Thyroid gland (tissue), 4 donors: ENCODE measurements around the gene PSD.

ENCODE experiments used
- CTCF ChIP-seq, 6 experiments: fragments of 200-600 bp in 3 of 6; fragments of 450-650 bp in 3 of 6; sonication (generic) in 3 of 6; IDR thresholded peaks; one replicate each; pipeline ENCODE4 v1.5.1; 2016 to 2019; ENCODE audit warnings: antibody characterized with exemption in 6 of 6, mild to moderate bottlenecking in 2 of 6, inconsistent platforms in 1 of 6, moderate library complexity in 1 of 6
- POLR2A ChIP-seq, 2 donors: fragments of 450-650 bp; IDR thresholded peaks; one replicate each; pipeline ENCODE4 v1.6.1; 2017; ENCODE audit warnings: antibody characterized with exemption in 2 of 2, mild to moderate bottlenecking in 2 of 2, moderate library complexity in 1 of 2

DNA sequence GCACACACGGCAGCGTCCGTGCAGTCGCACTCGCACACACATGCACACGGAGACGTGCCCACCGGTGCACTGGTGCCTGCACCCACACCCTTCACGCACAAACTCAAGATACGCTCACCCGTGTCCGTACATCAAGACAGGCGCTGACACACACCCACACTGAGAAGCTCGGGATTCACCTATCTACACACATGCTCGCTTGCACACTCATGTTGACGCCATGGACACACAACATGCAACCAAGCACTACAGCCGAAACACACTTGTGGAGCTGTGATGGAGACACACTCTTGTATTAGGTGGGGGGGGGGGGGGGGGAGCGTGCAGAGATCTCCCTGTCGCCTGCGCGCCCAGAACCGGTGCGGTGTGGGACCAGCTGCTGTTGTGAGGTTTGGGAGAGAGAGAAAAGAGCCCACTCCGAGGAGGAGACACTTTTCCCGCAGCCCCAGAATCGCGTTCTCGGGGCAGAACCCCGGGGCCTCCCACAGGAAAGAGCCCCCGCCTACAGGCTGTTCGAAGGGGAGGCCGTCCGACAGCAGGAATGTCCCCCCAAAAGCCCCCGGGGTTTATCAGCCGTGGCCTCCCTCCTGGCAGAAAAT lies 23.7 kb downstream of the PSD start:
- TF ChIP-seq POLR2A (IDR thresholded peaks at IDR 0.05): no peak
- TF ChIP-seq CTCF (IDR thresholded peaks at IDR 0.05): no peak
